B cell (primary cell): ENCODE measurements around the gene CD72. TPM values are rescaled to one million over a fixed set of nuclear protein-coding genes. Genes with fewer than 3 reads are reported as not detected.

Experiments
- ATAC-seq: fragments of 200-7000 bp; cut with Tn5 transposase; one replicate; pipeline ENCODE4 v1.10.0; 2021; ENCODE audit warnings: low read depth, mild to moderate bottlenecking, moderate number of reproducible peaks, moderate library complexity
- CTCF ChIA-PET: fragments of 350-600 bp; sonication (Branson Sonifier 250); formaldehyde crosslinking; loops from one replicate; lab custom pipeline; 2021; ENCODE audit warnings: antibody characterized with exemption, inconsistent platforms; lab: Charles Lee
- POLR2A ChIA-PET: fragments of 350-600 bp; sonication (Branson Sonifier 250); formaldehyde crosslinking; loops from one replicate; lab custom pipeline; 2021; ENCODE audit warnings: antibody characterized with exemption; lab: Charles Lee
- DNase-seq: peaks from one replicate; pipeline ENCODE4 v3.0.0; 2013
- H2AFZ ChIP-seq: 2 replicates; pipeline ENCODE4 v1.6.1; 2012; ENCODE audit warnings: mild to moderate bottlenecking, low read depth, low read length; ENCODE audit not compliant: insufficient read depth, poor library complexity, severe bottlenecking
- H3K27ac ChIP-seq, 2 donors: 1 replicate in 1 of 2; 2 replicates in 1 of 2; pipeline ENCODE4 v1.5.1; 2012 to 2013; ENCODE audit warnings: low read length in 2 of 2, mild to moderate bottlenecking in 2 of 2, moderate library complexity in 1 of 2
- H3K27me3 ChIP-seq, 4 experiments: fragments of 200-600 bp in 1 of 4; sonication (generic) in 1 of 4; replicated peaks in 1 of 4; 1 replicate in 2 of 4; 2 replicates in 2 of 4; pipeline versions ENCODE4 v1.6.1 to v1.7.0; 2013 to 2016; ENCODE audit warnings: low read length in 3 of 4, mild to moderate bottlenecking in 2 of 4, mixed read lengths in 1 of 4, moderate library complexity in 1 of 4; ENCODE audit not compliant: insufficient read depth in 4 of 4, control insufficient read depth in 3 of 4; ENCODE audit errors: control extremely low read depth in 1 of 4
- H3K36me3 ChIP-seq, 2 experiments: replicated peaks in 1 of 2; 1 replicate in 1 of 2; 2 replicates in 1 of 2; pipeline versions ENCODE4 v1.6.1 to v1.7.1; 2013; ENCODE audit warnings: low read length in 1 of 2; ENCODE audit not compliant: insufficient read depth in 2 of 2, control insufficient read depth in 1 of 2; ENCODE audit errors: control extremely low read depth in 1 of 2, extremely low read depth in 1 of 2
- H3K4me1 ChIP-seq, 2 donors: fragments of 200-600 bp in 1 of 2; sonication (generic) in 1 of 2; 1 replicate in 1 of 2; 2 replicates in 1 of 2; pipeline versions ENCODE4 v1.5.1 to v1.6.1; 2013 to 2017; ENCODE audit warnings: low read length in 2 of 2; ENCODE audit not compliant: control insufficient read depth in 2 of 2, insufficient read depth in 2 of 2
- H3K4me2 ChIP-seq: replicated peaks from 2 replicates; pipeline ENCODE3; 2012; ENCODE audit warnings: mild to moderate bottlenecking, low read depth, low read length; ENCODE audit not compliant: poor library complexity, severe bottlenecking
- H3K4me3 ChIP-seq, 5 experiments: fragments of 200-600 bp in 1 of 5; sonication (generic) in 1 of 5; 1 replicate in 3 of 5; 2 replicates in 2 of 5; pipeline versions ENCODE4 v1.5.1 to v1.7.0; 2011 to 2016; ENCODE audit warnings: low read length in 4 of 5, mild to moderate bottlenecking in 4 of 5, low read depth in 2 of 5, control low read depth in 1 of 5, moderate library complexity in 1 of 5; ENCODE audit not compliant: insufficient read depth in 1 of 5; ENCODE audit errors: control extremely low read depth in 1 of 5, extremely low read depth in 1 of 5
- H3K79me2 ChIP-seq: fragments of 200-600 bp; sonication (generic); one replicate; pipeline ENCODE4 v1.6.0; 2016; ENCODE audit warnings: low read length; ENCODE audit not compliant: control insufficient read depth, insufficient read depth
- H3K9ac ChIP-seq: fragments of 200-600 bp; sonication (generic); 2 replicates; pipeline ENCODE4 v1.6.1; 2017; ENCODE audit warnings: mild to moderate bottlenecking, low read length, moderate library complexity
- H3K9me3 ChIP-seq, 3 donors: one replicate each; pipeline versions ENCODE4 v1.6.1 to v1.7.1; 2013; ENCODE audit warnings: low read length in 2 of 3; ENCODE audit not compliant: control insufficient read depth in 2 of 3, insufficient read depth in 1 of 3; ENCODE audit errors: control extremely low read depth in 1 of 3
- H4K20me1 ChIP-seq: 2 replicates; pipeline ENCODE4 v1.6.0; 2012; ENCODE audit warnings: mild to moderate bottlenecking, low read length; ENCODE audit not compliant: insufficient read depth, control insufficient read depth, poor library complexity, severe bottlenecking
- H3K27ac Mint-ChIP-seq: one replicate; pipeline ENCODE4 v1.8.0; 2021; ENCODE audit warnings: mixed read lengths
- H3K27me3 Mint-ChIP-seq: one replicate; pipeline ENCODE4 v1.8.0; 2021; ENCODE audit warnings: mixed read lengths
- H3K4me1 Mint-ChIP-seq: one replicate; pipeline ENCODE4 v1.8.0; 2021; ENCODE audit warnings: mixed read lengths
- H3K4me3 Mint-ChIP-seq: one replicate; pipeline ENCODE4 v1.8.0; 2021; ENCODE audit warnings: mixed read lengths
- H3K9me3 Mint-ChIP-seq: one replicate; pipeline ENCODE4 v1.8.0; 2022; ENCODE audit warnings: mixed read lengths; ENCODE audit not compliant: insufficient read depth
- CTCF ChIP-seq: fragments of 200-600 bp; IDR thresholded peaks from one replicate; pipeline ENCODE4 v1.8.0; 2022; ENCODE audit warnings: antibody characterized with exemption, mild to moderate bottlenecking
- EZH2 ChIP-seq: IDR thresholded peaks from 2 replicates; pipeline ENCODE4 v1.6.1; 2012; ENCODE audit warnings: borderline replicate concordance, low read depth, mild to moderate bottlenecking, moderate library complexity, low read length; ENCODE audit not compliant: insufficient read depth, poor library complexity, severe bottlenecking
- WGBS: methylation state at CpG from one replicate; pipeline ENCODE4 v1.1.5; 2013; ENCODE audit warnings: missing lambda C conversion rate; ENCODE audit not compliant: insufficient coverage; 5-methylcytosine and 5-hydroxymethylcytosine counted together
- intact Hi-C: fragments of 100-400 bp; cut with micrococcal nuclease; formaldehyde crosslinking; loops from one replicate; pipeline ENCODE4 v1.10.0; 2022
- polyA plus RNA-seq: library from polyadenylated mRNA; depleted of rRNA; stranded (reverse); fragments of >200 nt; gene quantifications from 2 replicates; pipeline ENCODE4 v1.2.3, GENCODE V29; 2012
- total RNA-seq, 2 donors: library from RNA; stranded (reverse); fragments of 120-200 nt in 1 of 2; gene quantifications; 1 replicate in 1 of 2; 2 replicates in 1 of 2; pipeline versions ENCODE4 v1.2.3 to v1.2.4, GENCODE V29; 2013 to 2022

Gene CD72
- total and polyA plus RNA-seq, 2 donors (not counting 1 experiment from before 2014, with no cell fraction given) = 94.6 to 436 TPM

- Histone ChIP-seq H2AFZ (peak overlapping the region; percentile 56), H3K36me3 (peaks cover 8 to 42% of the 10 kb centered on the region in 2 experiments), H3K4me3 (peak overlapping the region; percentile 80 to 91 (median 90)), H3K4me1 (peaks cover 79 to 95% of the 10 kb centered on the region in 2 donors), H3K9ac (peak overlapping the region; percentile 93), H3K79me2 (peaks cover 48% of the 10 kb centered on the region), H4K20me1 (peaks cover 41% of the 10 kb centered on the region), H3K4me2 (peak overlapping the region; percentile 76), H3K27ac (peak overlapping the region; percentile 95 to 97), H3K27me3 (no peaks in the 10 kb centered on the region), H3K9me3 (no peaks in the 10 kb centered on the region)
- POLR2A ChIA-PET = interaction anchor here (0.6 to 7.1 kb wide), 11 partner anchors 10 to 575 kb away, joined by 3 to 114 read pairs (median 5); partner anchors contain the start of genes CCDC107, CREB3, RMRP and SIT1
- 6% methylated on average over 51 of the region's 51 CpGs for WGBS
- Mint-ChIP-seq H3K9me3 (no peaks in the 10 kb centered on the region), H3K4me3 (peak overlapping the region; percentile 86), H3K4me1 (peaks cover 94% of the 10 kb centered on the region), H3K27ac (peak overlapping the region; percentile 86), H3K27me3 (no peaks in the 10 kb centered on the region)
- intact Hi-C loops = no loop called here
- DNase-seq (peak; percentile 82), ATAC-seq (peak; percentile 11)
- CTCF ChIA-PET = interaction anchor here (0.7 to 14.3 kb wide), 19 partner anchors 9 to 265 kb away, joined by 3 to 357 read pairs (median 5); partner anchors contain the start of genes ARHGEF39, CCDC107, CREB3 and RMRP
- TF ChIP-seq EZH2 (no peak), CTCF (peak; percentile 21)
These were observed 1.3 kb downstream of the CD72 start for GRCh38 chr9:35616681-35617459.
